AML-193 (cell line): ENCODE measurements around the gene TANGO6.
A peak's percentile ranks its signal among the peaks of the same experiment; 100 is the strongest.
"Not testable (repeated sequence)": the region's sequence is repeated elsewhere in the genome, so short reads cannot be mapped to it uniquely, and the experiment has no call there.

Experiments
- DNase-seq, 2 experiments: peaks; one replicate each; lab custom pipeline; 2025; lab: John Stamatoyannopoulos, UW

TANGO6 gene

DNA sequence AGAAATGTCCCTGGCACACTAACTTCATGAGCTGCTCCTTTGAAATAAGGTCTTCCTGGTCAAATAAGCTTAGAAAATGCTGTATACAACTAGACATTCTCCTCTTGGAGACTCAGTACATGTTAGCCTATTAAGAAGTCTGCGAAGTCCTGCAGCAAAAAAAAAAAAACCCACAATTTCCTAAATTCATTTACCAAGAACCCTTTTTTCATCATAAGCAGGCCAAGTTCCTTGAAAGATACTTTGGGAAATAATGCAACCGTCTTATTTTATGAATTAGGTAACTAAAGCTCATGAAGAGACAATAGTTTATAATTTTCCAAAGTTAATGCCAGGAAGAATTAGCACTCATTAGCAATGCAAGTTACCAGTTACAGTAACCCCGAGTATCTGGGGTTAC lies 213.1 kb downstream of the TANGO6 start:
- DNase-seq, result peak in 1 of 2 experiments; percentile 1

GRCh38 chr16:69057400-69058378 lies 214.4 kb downstream of the TANGO6 start:
- peak; percentile 23 to 24 for DNase-seq

GRCh38 chr16:69063491-69063890 lies 220.2 kb downstream of the TANGO6 start:
- DNase-seq, result not testable (repeated sequence)

DNA sequence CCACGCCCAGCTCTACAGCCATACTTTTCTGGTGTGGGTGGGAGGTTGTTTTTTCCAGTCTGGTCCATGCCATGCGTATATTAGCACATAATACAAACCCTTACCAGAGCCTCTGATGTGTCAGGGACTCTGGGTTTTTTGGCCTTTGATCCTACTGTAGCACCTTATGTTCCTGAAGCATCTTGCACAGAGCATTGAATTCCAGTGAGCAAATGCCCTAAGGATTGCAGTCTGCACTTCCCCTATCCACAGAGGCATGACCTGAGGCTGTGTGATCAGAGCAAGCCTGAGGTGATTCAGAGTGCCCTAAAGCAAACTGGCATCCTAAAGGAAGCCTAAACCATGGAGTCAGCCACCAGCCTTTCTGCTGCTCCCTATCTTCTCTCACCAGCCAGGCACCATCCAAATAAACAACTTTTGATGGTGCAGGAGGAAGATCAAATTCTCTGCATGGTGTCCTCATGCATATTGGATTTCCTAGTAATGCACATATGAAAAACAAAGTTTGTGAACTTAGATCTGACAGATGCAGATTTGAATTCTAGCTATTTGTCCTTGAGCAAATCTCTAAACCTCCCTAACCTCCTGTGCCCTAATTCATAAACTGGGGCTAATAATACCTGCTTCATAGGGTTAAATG lies 220.9 kb downstream of the TANGO6 start:
- DNase-seq, result no peak

DNA sequence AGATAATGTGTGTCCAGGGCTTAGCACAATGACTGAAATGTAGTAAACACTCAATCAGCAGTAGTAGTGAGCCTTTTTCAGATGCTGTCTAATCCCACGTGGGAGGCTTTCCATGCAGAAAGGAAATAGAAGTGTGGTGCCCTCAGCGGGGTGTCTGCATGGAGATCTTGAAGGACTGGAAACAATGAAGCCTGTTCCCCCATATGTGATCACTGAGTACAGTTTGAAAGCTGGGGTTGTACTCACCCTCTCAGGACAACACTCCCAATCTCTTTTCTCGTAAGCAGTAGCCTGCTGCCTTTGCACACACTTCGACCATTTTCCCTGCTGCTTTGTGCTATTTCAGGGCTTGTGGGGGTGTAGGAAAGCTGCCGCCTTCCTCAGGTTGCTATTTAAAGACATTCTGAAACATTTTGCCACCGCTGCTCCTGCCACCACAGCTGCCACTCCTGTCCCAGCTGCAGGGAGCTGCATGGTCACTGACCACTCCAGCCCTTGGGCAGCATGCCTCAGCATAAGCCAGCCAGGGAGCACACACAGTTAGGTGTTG lies 221.5 kb downstream of the TANGO6 start:
- DNase-seq, result no peak

GRCh38 chr16:69069504-69069903 lies 226.2 kb downstream of the TANGO6 start:
- no peak for DNase-seq

DNA sequence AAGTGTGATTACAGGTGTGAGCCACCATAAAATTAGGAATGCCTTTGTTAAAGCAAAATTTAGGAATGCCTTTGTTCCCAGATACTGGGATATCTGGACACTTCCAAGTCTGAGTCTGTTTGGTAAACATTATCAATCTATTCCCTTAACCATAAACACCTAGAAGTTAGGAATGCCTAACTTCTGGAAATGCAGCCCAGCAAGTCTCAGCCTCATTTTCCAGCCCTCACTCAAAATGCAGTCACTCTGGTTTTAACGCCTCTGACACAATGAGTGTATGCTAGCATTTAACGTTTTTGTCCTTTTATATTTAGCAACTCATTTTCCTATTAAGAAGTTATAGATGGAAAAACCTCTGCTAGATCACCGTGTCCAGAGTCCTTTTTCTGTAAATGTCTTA lies 227.7 kb downstream of the TANGO6 start:
- no peak for DNase-seq

- no peak for DNase-seq
Measured at GRCh38 chr16:69072640-69072974, 229.3 kb downstream of the TANGO6 start.

GRCh38 chr16:69073181-69073702 lies 229.9 kb downstream of the TANGO6 start:
- DNase-seq, result no peak

DNA sequence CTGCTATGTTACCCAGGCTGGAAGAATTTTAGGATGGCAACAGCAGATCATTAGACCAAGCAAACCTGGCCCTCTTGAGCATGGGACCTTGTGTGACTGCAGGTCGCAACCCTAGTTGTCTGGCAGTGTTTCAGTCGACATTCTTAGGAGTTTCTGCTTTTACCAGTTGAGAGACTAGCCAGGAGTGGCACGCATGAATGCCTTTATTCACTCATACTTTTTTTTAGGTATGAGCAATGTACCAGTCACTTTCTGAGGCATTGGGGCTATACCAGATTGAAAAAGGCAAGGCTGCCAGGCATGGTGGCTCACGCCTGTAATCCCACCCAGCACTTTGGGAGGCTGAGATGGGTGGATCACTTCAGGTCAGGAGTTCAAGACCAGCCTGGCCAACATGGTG lies 233.9 kb downstream of the TANGO6 start:
- no peak for DNase-seq

DNA sequence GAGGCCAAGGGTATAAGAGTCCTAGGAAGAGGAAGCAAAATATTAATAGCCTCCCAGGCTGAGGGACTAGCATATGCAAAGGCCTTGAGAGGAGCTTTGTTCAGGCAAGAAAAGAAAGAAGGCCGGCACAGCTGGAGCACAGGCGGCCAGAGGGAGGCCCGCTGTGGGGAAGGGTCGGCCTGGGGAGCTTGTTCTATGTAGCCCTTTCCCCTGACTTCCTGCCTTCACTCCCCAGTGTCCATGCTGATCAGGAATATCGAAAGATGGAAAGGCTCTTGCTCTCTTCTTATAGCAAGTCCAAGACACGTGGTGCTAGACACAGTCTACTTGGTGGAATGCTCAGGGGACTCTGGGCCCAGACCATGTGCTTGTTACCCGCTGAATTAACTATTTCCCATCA lies 234.7 kb downstream of the TANGO6 start:
- no peak for DNase-seq

- DNase-seq, result no peak
Measured at GRCh38 chr16:69079697-69080096, 236.4 kb downstream of the TANGO6 start.

- no peak for DNase-seq
Measured at GRCh38 chr16:69083306-69083941, 240.1 kb downstream of the TANGO6 start.

GRCh38 chr16:69084289-69084688 lies 241.0 kb downstream of the TANGO6 start:
- DNase-seq, result no peak

DNA sequence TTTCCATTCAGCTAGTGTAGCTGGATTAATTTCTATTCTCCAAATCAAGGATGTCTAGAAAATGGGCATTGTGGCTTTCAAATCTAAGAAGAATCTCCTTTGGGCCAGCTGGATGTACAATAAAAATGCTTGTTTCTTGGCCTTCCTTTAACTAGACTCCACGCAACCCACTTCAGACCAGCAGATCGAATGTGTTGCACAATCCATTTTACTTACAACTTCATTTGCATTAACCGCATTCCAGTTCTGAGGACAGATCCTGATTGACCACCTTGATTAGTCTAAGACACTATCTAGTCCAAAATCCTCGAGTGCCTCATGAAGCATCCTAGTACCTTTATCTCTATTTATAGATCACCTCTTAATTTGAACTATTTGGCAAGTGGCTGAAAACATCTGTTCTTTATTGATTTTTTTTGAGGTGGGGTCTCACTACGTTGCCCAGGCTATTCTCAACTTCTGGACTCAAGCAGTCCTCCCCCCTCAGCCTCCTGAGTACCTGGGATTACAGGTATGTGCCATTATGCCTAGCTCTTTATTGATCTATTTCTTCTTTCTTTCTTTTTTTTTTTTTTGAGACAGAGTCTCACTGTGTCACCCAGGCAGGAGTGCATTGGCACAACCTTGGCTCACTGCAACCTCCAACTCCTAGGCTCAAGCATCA lies 241.8 kb downstream of the TANGO6 start:
- DNase-seq, result no peak

GRCh38 chr16:69087161-69087581 lies 243.8 kb downstream of the TANGO6 start:
- no peak for DNase-seq

- no peak for DNase-seq
Measured at GRCh38 chr16:69088684-69089083, 245.4 kb downstream of the TANGO6 start.

- no peak for DNase-seq
Measured at GRCh38 chr16:69089091-69089910, 246.0 kb downstream of the TANGO6 start.

DNA sequence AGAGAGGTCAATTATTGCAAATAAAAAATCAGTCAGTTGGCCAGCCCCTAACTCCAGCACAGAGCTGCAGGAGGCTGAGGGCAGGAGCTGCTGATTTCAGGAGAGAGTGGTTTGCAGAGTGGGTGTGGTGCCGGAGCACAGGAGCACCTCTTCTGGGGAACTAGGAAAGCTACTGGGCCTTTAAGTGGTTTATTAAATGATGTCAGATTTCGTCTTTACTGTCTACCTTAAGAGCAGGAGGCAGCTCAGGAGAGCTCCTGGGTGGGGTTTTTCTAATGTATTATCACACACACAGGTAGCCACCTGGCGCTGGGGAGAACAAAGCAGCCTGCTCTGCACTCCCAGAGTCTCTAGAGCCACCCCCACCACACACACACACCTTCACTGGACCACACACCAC lies 250.6 kb downstream of the TANGO6 start:
- DNase-seq, result no peak

- DNase-seq, result no peak
Measured at GRCh38 chr16:69094501-69094900, 251.2 kb downstream of the TANGO6 start.

- no peak for DNase-seq
Measured at GRCh38 chr16:69095193-69095592, 251.9 kb downstream of the TANGO6 start.
